GM11168 (cell line): Measurements from ENCODE around the gene DAB2.

Experiments used
- in situ Hi-C: fragments of 300-500 bp; cut with MboI; formaldehyde crosslinking; loops from one replicate; pipeline ENCODE4 v1.12.0; 2022; ENCODE audit warnings: low sequenced_read_pairs; ENCODE audit not compliant: unreplicated experiment

The DAB2 gene

GRCh38 chr5:39448506-39449128, 23.8 kb upstream of the DAB2 start:
- in situ Hi-C loops = no loop called here

- in situ Hi-C loops = no loop called here
Observed at GRCh38 chr5:39447968-39448367, 23.2 kb upstream of the DAB2 start.

GRCh38 chr5:39447059-39447458, 22.3 kb upstream of the DAB2 start:
- in situ Hi-C loops = no loop called here

GRCh38 chr5:39446231-39446630, 21.5 kb upstream of the DAB2 start:
- in situ Hi-C loops = no loop called here

GRCh38 chr5:39443911-39444310, 19.1 kb upstream of the DAB2 start:
- in situ Hi-C loops = no loop called here

- in situ Hi-C loops = no loop called here
Observed at GRCh38 chr5:39442991-39443390, 18.2 kb upstream of the DAB2 start.

- in situ Hi-C loops = no loop called here
Observed at GRCh38 chr5:39441838-39442237, 17.1 kb upstream of the DAB2 start.

- in situ Hi-C loops = no loop called here
Observed at GRCh38 chr5:39440958-39441624, 16.3 kb upstream of the DAB2 start.

GRCh38 chr5:39440192-39440957, 15.6 kb upstream of the DAB2 start:
- in situ Hi-C loops = no loop called here

GRCh38 chr5:39439582-39440162, 14.9 kb upstream of the DAB2 start:
- in situ Hi-C loops = no loop called here

GRCh38 chr5:39437467-39437866, 12.7 kb upstream of the DAB2 start:
- in situ Hi-C loops = no loop called here

- in situ Hi-C loops = no loop called here
Observed at GRCh38 chr5:39433848-39434247, 9.1 kb upstream of the DAB2 start.

GRCh38 chr5:39432696-39433530, 8.1 kb upstream of the DAB2 start:
- in situ Hi-C loops = no loop called here

GRCh38 chr5:39430461-39430860, 5.7 kb upstream of the DAB2 start:
- in situ Hi-C loops = no loop called here

GRCh38 chr5:39428640-39429039, 3.9 kb upstream of the DAB2 start:
- in situ Hi-C loops = no loop called here

GRCh38 chr5:39427633-39428032, 2.9 kb upstream of the DAB2 start:
- in situ Hi-C loops = no loop called here

GRCh38 chr5:39427229-39427628, 2.4 kb upstream of the DAB2 start:
- in situ Hi-C loops = no loop called here

GRCh38 chr5:39426746-39427105, 1.9 kb upstream of the DAB2 start:
- in situ Hi-C loops = no loop called here

- in situ Hi-C loops = no loop called here
Observed at GRCh38 chr5:39426051-39426745, 1.4 kb upstream of the DAB2 start.

- in situ Hi-C loops = no loop called here
Observed at GRCh38 chr5:39423331-39423751, 1.4 kb downstream of the DAB2 start.
